HEK293T (cell line): ENCODE data around the gene CHD3.

Experiments used
- BHLHE40 ChIP-seq: fragments of 450-650 bp; IDR thresholded peaks from 2 replicates; pipeline ENCODE4 v1.6.1; 2016; ENCODE audit warnings: mild to moderate bottlenecking, moderate library complexity, borderline replicate concordance
- LEF1 ChIP-seq: fragments of 450-650 bp; IDR thresholded peaks from 2 replicates; pipeline ENCODE4 v1.6.1; 2017; ENCODE audit warnings: mild to moderate bottlenecking, borderline replicate concordance
- TARDBP ChIP-seq: fragments of 450-650 bp; IDR thresholded peaks from 2 replicates; pipeline ENCODE4 v1.6.1; 2016

- TF ChIP-seq LEF1, result no peak
- TF ChIP-seq TARDBP, result peak; percentile 94; the same call in 1 of the 2 replicates
- TF ChIP-seq BHLHE40, result no peak
Measured at GRCh38 chr17:7843536-7844291, 44.9 kb upstream of the CHD3 start.
